ENCODE results near the gene KIAA1210.

KIAA1210 gene

GRCh38 chrX:119127650-119128049 is at the start of gene KIAA1210:
TSS of gene KIAA1210 (minus strand) at chrX:119127812. CDS start at chrX:119123642, 4,170 bp downstream.
- DNase-seq = no peak

GRCh38 chrX:119177278-119177677 is 49.7 kb upstream of the KIAA1210 start:
- DNase-seq = no peak

- no peak for DNase-seq
Measured at GRCh38 chrX:119174900-119175299, 47.3 kb upstream of the KIAA1210 start.

GRCh38 chrX:119168104-119168503 is 40.5 kb upstream of the KIAA1210 start:
- DNase-seq = no peak

GRCh38 chrX:119158226-119158625 is 30.6 kb upstream of the KIAA1210 start:
- DNase-seq = no peak

- no peak for DNase-seq
Measured at GRCh38 chrX:119156241-119156640, 28.6 kb upstream of the KIAA1210 start.

- peak; percentile 10 to 39 for DNase-seq
Measured at GRCh38 chrX:119155416-119156035, 27.9 kb upstream of the KIAA1210 start.

GRCh38 chrX:119151051-119151380 is 23.4 kb upstream of the KIAA1210 start:
- DNase-seq = no peak

GRCh38 chrX:119150163-119151050 is 22.8 kb upstream of the KIAA1210 start:
- DNase-seq = no peak

GRCh38 chrX:119147486-119147885 is 19.9 kb upstream of the KIAA1210 start:
- DNase-seq = no peak

GRCh38 chrX:119145241-119145653 is 17.6 kb upstream of the KIAA1210 start:
- DNase-seq = peak in 1 of 2 donors; percentile 0

- DNase-seq = no peak
Measured at GRCh38 chrX:119134466-119134865, 6.9 kb upstream of the KIAA1210 start.

GRCh38 chrX:119132961-119133360 is 5.3 kb upstream of the KIAA1210 start:
- DNase-seq = peak; percentile 20 to 31

- no peak for DNase-seq
Measured at GRCh38 chrX:119132316-119132715, 4.7 kb upstream of the KIAA1210 start.

- DNase-seq = no peak
Measured at GRCh38 chrX:119130911-119131310, 3.3 kb upstream of the KIAA1210 start.

GRCh38 chrX:119121341-119121740 is 6.3 kb downstream of the KIAA1210 start:
- DNase-seq = peak in 1 of 2 donors; percentile 57

- peak; percentile 18 to 60 for DNase-seq
Measured at GRCh38 chrX:119118780-119119395, 8.7 kb downstream of the KIAA1210 start.

- DNase-seq = peak; percentile 22 to 59
Measured at GRCh38 chrX:119107206-119107605, 20.4 kb downstream of the KIAA1210 start.

GRCh38 chrX:119105826-119106225 is 21.8 kb downstream of the KIAA1210 start:
- DNase-seq = no peak

GRCh38 chrX:119101168-119101567 is 26.4 kb downstream of the KIAA1210 start:
- no peak for DNase-seq

GRCh38 chrX:119095936-119096335 is 31.7 kb downstream of the KIAA1210 start:
- no peak for DNase-seq

GRCh38 chrX:119094819-119095218 is 32.8 kb downstream of the KIAA1210 start:
- DNase-seq = no peak

- DNase-seq = no peak
Measured at GRCh38 chrX:119093991-119094735, 33.4 kb downstream of the KIAA1210 start.

Data from inflammatory macrophage treated with lipopolysaccharide for 1 hour (primary cell).